SK-MEL-5 (cell line): ENCODE data around the gene GLIPR1L1. TPM values are rescaled to one million over a fixed set of nuclear protein-coding genes. Genes with fewer than 3 reads are reported as not detected.
"Not testable (repeated sequence)": the region's sequence is repeated elsewhere in the genome, so short reads cannot be mapped to it uniquely, and the experiment has no call there.

Source experiments
- DNase-seq: peaks from one replicate; pipeline ENCODE4 v3.0.0-alpha.2; 2016; ENCODE audit warnings: low read depth, low spot score
- in situ Hi-C: cut with HindIII; loops from 2 replicates; pipeline ENCODE4 v1.10.0; 2016; ENCODE audit warnings: low sequenced_read_pairs, high pct_unique_total_duplicates, low pct_unique_long_range_greater_than_20kb
- total RNA-seq: library from RNA; depleted of rRNA; stranded (reverse); fragments of >200 nt; shearing (Covaris generic); gene quantifications from 2 replicates; pipeline ENCODE4 v1.2.3, GENCODE V29; 2014

GLIPR1L1 gene
- total RNA-seq, 1 experiment from 2014 or later: not detected

GRCh38 chr12:75337905-75338304, 3.4 kb downstream of the GLIPR1L1 start:
- in situ Hi-C loops: no loop called here
- DNase-seq: no peak

- DNase-seq: no peak
- in situ Hi-C loops: no loop called here
These were observed 7.4 kb downstream of the GLIPR1L1 start for GRCh38 chr12:75341873-75342272.

- no peak for DNase-seq
These were observed 11.1 kb downstream of the GLIPR1L1 start for GRCh38 chr12:75345531-75345930.

GRCh38 chr12:75346215-75346614, 11.7 kb downstream of the GLIPR1L1 start:
- in situ Hi-C loops, DNase-seq: not testable (repeated sequence)

More at GRCh38 chr12:75345531-75345930, 11.1 kb downstream of the GLIPR1L1 start:
- in situ Hi-C loops: no loop called here

GRCh38 chr12:75349946-75350345, 15.5 kb downstream of the GLIPR1L1 start:
- in situ Hi-C loops: no loop called here
- DNase-seq: no peak

GRCh38 chr12:75350413-75350812, 15.9 kb downstream of the GLIPR1L1 start:
- in situ Hi-C loops: no loop called here
- DNase-seq: no peak

- in situ Hi-C loops: no loop called here
- DNase-seq: no peak
These were observed 19.5 kb downstream of the GLIPR1L1 start for GRCh38 chr12:75354011-75354410.

- no peak for DNase-seq
- in situ Hi-C loops: no loop called here
These were observed 26.4 kb downstream of the GLIPR1L1 start for GRCh38 chr12:75360920-75361319.

- DNase-seq: no peak
- in situ Hi-C loops: no loop called here
These were observed 26.9 kb downstream of the GLIPR1L1 start for GRCh38 chr12:75361408-75361807.

- in situ Hi-C loops: no loop called here
These were observed 30.4 kb downstream of the GLIPR1L1 start for GRCh38 chr12:75364919-75365318.

GRCh38 chr12:75366629-75367028, 32.2 kb downstream of the GLIPR1L1 start:
- in situ Hi-C loops: no loop called here
- DNase-seq: no peak

More at GRCh38 chr12:75364919-75365318, 30.4 kb downstream of the GLIPR1L1 start:
- no peak for DNase-seq

GRCh38 chr12:75374971-75375370, 40.5 kb downstream of the GLIPR1L1 start:
- DNase-seq: no peak
- in situ Hi-C loops: no loop called here

- in situ Hi-C loops: no loop called here
- DNase-seq: no peak
These were observed 43.9 kb downstream of the GLIPR1L1 start for GRCh38 chr12:75378354-75378753.

- in situ Hi-C loops: no loop called here
These were observed 54.6 kb downstream of the GLIPR1L1 start for GRCh38 chr12:75389061-75389460.

GRCh38 chr12:75389706-75390105, 55.2 kb downstream of the GLIPR1L1 start:
- DNase-seq: no peak
- in situ Hi-C loops: no loop called here

More at GRCh38 chr12:75389061-75389460, 54.6 kb downstream of the GLIPR1L1 start:
- DNase-seq: no peak

- DNase-seq: no peak
- in situ Hi-C loops: no loop called here
These were observed 55.9 kb downstream of the GLIPR1L1 start for GRCh38 chr12:75390156-75390898.

- peak; percentile 91 for DNase-seq
- in situ Hi-C loops: no loop called here
These were observed 56.5 kb downstream of the GLIPR1L1 start, which contains the start of gene GLIPR1L2 for GRCh38 chr12:75390899-75391538. Gene GLIPR1L2 (plus strand): TSS chr12:75391089. CDS start chr12:75391117, 28 bp downstream.

GRCh38 chr12:75404231-75404630, 69.8 kb downstream of the GLIPR1L1 start:
- in situ Hi-C loops: no loop called here
- DNase-seq: no peak

GRCh38 chr12:75407683-75408082, 73.2 kb downstream of the GLIPR1L1 start:
- in situ Hi-C loops: no loop called here
- DNase-seq: no peak
